Adrenal gland (tissue), 5 donors: ENCODE data around the gene GATA3.

Experiments
- CTCF ChIP-seq, 6 experiments: fragments of 450-650 bp in 4 of 6; fragments of 200-600 bp in 2 of 6; sonication (generic) in 1 of 6; IDR thresholded peaks; 1 replicate in 5 of 6; 2 replicates in 1 of 6; pipeline versions ENCODE4 v1.5.1 to v1.8.0; 2016 to 2021; ENCODE audit warnings: antibody characterized with exemption in 6 of 6, mild to moderate bottlenecking in 2 of 6, moderate library complexity in 1 of 6
- POLR2A ChIP-seq, 2 donors: fragments of 450-650 bp; IDR thresholded peaks; one replicate each; pipeline ENCODE4 v1.6.1; 2017; ENCODE audit warnings: antibody characterized with exemption in 2 of 2, mild to moderate bottlenecking in 2 of 2, moderate library complexity in 1 of 2
- donor health status: DM: no; HTN: no; CAD: no.

GRCh38 chr10:8051851-8052257 lies 2.6 kb upstream of the GATA3 start:
- TF ChIP-seq CTCF (IDR thresholded peaks at IDR 0.05) (no peak), POLR2A (IDR thresholded peaks at IDR 0.05) (no peak)
